GM12878 (cell line): ENCODE measurements around the gene MDH1.

Experiments
- BCL3 ChIP-seq: IDR thresholded peaks from 2 replicates; pipeline ENCODE4 v1.6.1; 2011; ENCODE audit warnings: borderline replicate concordance, low read depth, mild to moderate bottlenecking, moderate library complexity, low read length; ENCODE audit not compliant: insufficient read depth, poor library complexity, severe bottlenecking
- CHD2 ChIP-seq: IDR thresholded peaks from 2 replicates; pipeline ENCODE4 v1.6.1; 2011; ENCODE audit warnings: low read depth, low read length, improper control_type of control experiment, borderline replicate concordance
- CTCF ChIP-seq, 3 experiments: IDR thresholded peaks in 2 of 3; conservative IDR thresholded peaks in 1 of 3; 2 replicates each; pipeline ENCODE4 v1.5.1; 2011; ENCODE audit warnings: low read depth in 3 of 3, low read length in 3 of 3, mild to moderate bottlenecking in 3 of 3, control low read depth in 2 of 3, moderate library complexity in 2 of 3, inconsistent platforms in 1 of 3, mixed read lengths in 1 of 3; ENCODE audit not compliant: control insufficient read depth in 2 of 3, insufficient read depth in 1 of 3; ENCODE audit errors: extremely low read depth in 1 of 3
- E2F8 ChIP-seq: fragments of 450-650 bp; IDR thresholded peaks from 2 replicates; pipeline ENCODE4 v1.6.1; 2018; ENCODE audit warnings: mild to moderate bottlenecking, low read depth, moderate library complexity; ENCODE audit not compliant: partially characterized antibody
- ELK1 ChIP-seq: IDR thresholded peaks from 2 replicates; pipeline ENCODE4 v1.6.1; 2012; ENCODE audit warnings: low read depth, low read length, improper control_type of control experiment
- JUNB ChIP-seq: IDR thresholded peaks from 2 replicates; pipeline ENCODE4 v1.6.1; 2016; ENCODE audit warnings: antibody characterized with exemption, mild to moderate bottlenecking
- PKNOX1 ChIP-seq: fragments of 450-650 bp; IDR thresholded peaks from 2 replicates; pipeline ENCODE4 v1.6.1; 2016; ENCODE audit warnings: mild to moderate bottlenecking
- POLR2AphosphoS2 ChIP-seq: IDR thresholded peaks from 2 replicates; pipeline ENCODE4 v1.6.1; 2011; ENCODE audit warnings: low read depth, mild to moderate bottlenecking, low read length, improper control_type of control experiment, moderate library complexity
- RAD51 ChIP-seq: fragments of 450-650 bp; IDR thresholded peaks from 2 replicates; pipeline ENCODE4 v1.6.1; 2016; ENCODE audit warnings: moderate library complexity, mild to moderate bottlenecking, inconsistent platforms
- RFX5 ChIP-seq: IDR thresholded peaks from 2 replicates; pipeline ENCODE4 v1.6.1; 2011; ENCODE audit warnings: low read depth, low read length, improper control_type of control experiment
- SKIL ChIP-seq: fragments of 450-650 bp; IDR thresholded peaks from 2 replicates; pipeline ENCODE4 v1.6.1; 2017; ENCODE audit warnings: mild to moderate bottlenecking, low read depth, inconsistent platforms; ENCODE audit not compliant: poor library complexity, severe bottlenecking
- SMAD5 ChIP-seq: IDR thresholded peaks from 2 replicates; pipeline ENCODE4 v1.6.1; 2016; ENCODE audit warnings: antibody characterized with exemption, low read depth
- STAT1 ChIP-seq: fragments of 450-650 bp; conservative IDR thresholded peaks from 2 replicates; pipeline ENCODE4 v1.6.1; 2014; ENCODE audit warnings: antibody characterized with exemption, mild to moderate bottlenecking
- TARDBP ChIP-seq: IDR thresholded peaks from 2 replicates; pipeline ENCODE4 v1.6.1; 2016; ENCODE audit warnings: borderline replicate concordance

GRCh38 chr2:63604666-63605065, 15.9 kb downstream of the MDH1 start:
- TF ChIP-seq JUNB (no peak), ELK1 (no peak), TARDBP (no peak), CTCF (IDR thresholded peaks at IDR 0.05 in 2 of 3, conservative IDR thresholded peaks at IDR 0.05 in 1 of 3; ENCODE audit: control insufficient read depth in 2 of 3, extremely low read depth in 1 of 3, insufficient read depth in 1 of 3, low read depth in 3 of 3, low read length in 3 of 3) (no peak), SMAD5 (no peak), E2F8 (no peak), STAT1 (no peak), BCL3 (no peak), PKNOX1 (no peak), POLR2AphosphoS2 (no peak), RFX5 (no peak), RAD51 (no peak), SKIL (no peak), CHD2 (no peak)
